DMS53 (cell line): ENCODE results near the gene SMU1.

Experiments used
- DNase-seq: peaks from one replicate; lab custom pipeline; 2025; lab: John Stamatoyannopoulos, UW

The SMU1 gene

DNA sequence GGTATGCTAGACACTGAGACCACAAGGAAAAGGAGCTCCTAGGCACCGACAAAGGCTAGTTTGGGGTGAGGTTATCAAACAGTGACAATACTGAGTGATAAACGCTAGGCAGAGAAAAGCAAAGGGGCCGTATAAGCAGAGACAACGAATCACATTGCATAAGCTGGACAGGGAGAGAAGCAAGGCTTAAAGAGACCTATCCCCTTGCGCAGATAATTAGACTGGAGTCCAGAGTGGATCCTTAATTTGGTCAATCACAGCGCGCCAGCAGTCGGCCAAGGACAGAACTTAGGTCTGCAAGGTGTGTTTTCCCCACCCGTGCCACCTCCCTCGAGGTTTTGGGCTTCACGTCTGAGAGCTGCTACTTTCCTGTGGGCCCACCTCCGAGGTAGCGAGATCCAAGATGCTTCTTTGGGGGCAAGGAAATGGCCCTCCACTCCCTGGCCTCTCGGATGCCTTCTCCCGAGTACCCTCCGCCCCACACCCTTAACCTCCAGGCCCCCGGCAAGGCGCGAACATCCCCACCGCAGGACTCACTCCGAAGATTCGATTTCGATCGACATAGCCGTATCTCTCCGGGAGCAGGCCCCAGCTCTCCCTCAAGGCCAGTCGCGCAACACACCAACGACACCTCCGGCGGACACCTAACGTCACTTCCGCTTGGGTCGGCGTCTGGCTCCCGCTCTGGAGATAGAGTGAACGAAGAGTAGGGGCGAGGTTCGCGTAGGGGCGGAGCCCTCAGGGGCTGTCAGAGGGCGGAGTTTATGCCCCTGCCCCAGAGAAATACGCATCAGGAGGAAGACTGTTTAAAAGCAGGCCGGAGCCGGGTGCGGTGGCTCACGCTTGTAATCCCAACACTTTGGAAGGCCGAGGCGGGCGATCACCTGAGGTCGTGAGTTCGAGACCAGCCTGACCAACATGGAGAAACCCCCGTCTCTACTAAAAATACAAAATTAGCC is at the start of gene SMU1:
Gene SMU1 (minus strand): TSS at position 629 of the 959 bp plus-strand sequence. CDS start 66 bp downstream, at position 563.
- peak; percentile 99 for DNase-seq

DNA sequence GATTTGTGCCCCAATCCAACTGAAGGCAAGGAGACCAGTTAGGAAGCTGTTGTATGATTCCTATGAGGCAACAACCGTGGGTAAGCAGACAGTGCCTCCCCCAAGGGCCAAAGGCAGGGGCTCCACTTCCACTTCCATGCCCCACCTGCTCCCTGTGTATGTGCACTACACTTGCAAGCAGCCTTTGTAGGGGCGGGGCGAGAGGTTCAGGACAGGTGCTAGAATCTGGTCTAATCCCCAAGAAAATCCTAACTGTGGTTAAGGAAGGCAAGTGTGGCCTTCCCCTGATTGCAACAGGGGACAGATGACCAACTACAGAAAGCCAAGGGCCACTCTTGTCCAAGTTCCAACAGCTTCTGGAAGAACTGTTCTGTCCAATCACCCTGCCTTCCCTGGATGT is 49.0 kb upstream of the SMU1 start:
- no peak for DNase-seq

DNA sequence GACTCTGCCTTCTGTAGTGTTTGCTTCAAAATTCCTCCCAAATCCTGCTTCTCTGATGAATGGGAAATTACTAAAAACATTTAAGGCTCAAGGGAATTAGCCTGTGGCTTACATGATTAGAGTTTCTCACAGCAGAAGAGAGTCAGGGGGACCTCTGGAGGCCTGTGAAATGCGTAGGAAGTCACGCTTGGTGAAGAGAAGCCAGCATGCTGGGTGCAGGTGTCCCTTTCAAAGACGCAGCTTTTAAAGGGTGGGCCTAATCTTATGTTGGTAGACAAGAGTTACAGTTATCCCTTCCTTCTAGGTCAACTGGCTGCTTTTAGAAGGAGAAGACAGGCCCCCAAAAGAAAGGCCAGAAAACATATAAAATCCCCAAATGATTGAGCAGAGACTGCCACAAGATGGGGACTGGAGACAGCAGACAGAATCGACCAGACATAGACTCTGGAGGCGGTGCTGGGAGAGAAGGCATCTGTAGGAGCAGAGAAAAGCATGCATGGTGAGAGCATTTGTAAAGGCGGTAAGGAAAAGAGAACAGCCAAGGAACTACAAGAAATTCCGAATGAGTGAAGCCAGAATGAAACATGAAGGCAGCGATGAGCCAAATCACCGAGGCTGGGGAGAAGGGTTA is 48.4 kb upstream of the SMU1 start:
- DNase-seq: no peak

DNA sequence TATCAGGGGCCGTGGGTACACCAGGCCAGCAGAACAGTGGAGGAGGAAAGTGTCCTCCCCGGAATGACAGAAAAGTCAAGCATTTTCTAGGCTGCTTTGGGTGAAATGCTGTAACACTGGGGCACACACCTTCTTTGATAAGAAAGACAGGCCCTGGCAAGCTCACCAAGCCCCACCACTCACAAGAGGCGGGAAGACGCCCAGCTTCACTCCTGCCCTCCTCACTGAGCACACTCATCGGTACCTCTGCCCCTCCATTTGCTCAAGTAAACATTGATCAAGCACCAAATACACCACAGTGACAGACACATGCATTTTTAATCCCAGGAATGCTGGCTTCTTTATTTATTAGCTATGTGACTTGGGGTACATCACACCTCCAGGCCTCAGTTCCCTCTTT is 47.6 kb upstream of the SMU1 start:
- DNase-seq: no peak

DNA sequence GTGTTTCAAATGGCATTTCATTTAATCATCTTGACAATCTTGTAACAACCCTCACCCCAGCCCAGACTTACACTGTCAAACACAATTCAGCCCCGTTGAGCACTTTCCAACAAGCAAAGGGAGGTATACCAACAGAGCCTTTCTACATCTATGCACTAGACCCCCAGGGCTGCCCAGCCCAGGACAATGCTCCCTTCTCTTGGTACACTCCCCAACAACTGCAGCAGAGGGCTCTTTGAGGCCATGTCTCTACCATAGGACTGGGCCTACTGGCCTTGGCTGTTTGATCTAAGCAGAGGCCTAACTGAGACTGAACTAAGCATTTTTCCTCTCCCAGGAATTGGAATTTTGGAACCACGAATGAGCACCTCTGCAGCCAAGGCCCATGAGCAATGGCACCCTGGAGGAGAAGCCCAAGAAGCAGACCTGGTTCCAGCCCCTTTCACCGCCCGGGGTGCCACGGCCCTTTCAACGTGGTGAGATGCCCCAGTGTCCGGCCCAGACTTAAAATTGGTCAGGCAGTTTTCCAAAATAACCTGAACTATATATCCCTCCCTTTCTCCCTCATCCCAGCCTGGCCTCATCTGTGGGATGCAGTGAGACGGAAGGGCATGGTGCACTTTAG is 47.0 kb upstream of the SMU1 start:
- DNase-seq: no peak

DNA sequence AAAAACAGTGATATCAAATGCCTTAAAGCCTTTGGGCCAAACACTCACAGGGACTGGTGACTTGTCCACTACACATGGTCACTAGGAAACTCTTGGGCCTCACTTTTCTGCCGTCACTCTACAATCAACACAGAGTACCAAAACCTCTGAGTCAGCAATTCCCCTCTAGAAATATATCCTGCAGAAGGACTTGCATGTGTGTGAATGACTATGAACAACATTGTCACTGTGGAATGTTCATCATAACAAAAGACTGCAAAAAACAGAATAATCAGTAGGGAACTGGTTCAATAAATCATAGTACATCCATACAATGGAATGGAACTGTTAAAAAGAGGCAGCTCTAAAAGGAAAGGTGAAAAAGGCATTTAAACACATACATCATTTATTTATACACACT is 44.1 kb upstream of the SMU1 start:
- no peak for DNase-seq

DNA sequence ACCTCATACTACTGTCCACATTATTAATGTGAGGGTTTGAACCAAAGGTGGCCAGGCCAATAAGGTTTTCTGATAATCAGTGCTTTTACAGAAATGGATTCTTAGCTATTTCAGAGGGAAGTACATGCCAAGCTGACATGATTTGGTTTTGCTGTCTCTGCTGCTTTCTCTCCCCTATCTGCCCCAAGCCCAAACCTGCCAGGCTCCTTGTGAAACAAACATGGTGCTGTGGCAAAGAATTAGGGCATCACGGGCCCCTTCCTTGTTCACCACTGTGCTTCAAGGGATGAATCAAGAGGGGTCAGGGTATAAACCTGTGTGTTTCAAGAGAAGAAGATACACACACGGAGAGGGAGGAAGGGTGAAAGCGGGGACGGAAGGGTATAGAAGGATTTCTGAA is 41.3 kb upstream of the SMU1 start:
- no peak for DNase-seq

DNA sequence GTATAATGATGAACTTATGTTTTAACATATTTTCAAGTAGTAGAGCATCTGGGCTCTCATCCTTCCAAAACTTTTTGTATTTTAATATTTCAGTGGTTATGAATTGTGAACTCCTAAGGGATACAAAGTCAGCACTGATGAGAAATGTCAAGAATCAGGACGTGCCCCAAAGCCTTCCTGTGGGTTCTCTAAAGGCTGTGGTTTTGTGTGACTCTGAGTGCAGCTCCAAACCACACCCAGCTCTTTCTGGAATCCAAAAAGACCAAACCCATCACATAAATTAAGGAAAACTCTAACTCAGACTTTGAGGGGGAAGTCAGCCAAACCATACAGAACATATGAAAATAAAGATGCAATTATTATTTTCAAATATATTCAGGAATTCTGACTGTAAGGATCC is 40.8 kb upstream of the SMU1 start:
- DNase-seq: no peak

DNA sequence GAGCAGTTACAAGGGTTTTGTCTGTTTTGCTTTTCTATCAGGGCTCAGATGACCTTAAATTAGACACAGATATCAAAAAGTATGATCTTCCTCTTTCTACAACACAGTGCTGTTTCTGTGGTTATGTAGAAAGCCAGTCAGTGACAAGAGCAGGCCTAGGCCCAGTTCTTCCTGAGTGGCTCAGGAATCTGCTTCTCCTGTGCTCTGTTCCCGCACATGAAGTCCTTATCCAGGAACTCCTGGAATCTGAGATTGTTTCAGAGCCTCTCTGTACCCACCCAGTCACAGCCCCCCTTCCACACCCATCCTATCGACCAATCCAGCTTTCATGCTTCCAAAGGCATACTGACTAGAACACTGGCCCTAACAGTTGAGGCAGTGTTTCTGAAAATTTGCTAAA is 40.4 kb upstream of the SMU1 start:
- DNase-seq: no peak

DNA sequence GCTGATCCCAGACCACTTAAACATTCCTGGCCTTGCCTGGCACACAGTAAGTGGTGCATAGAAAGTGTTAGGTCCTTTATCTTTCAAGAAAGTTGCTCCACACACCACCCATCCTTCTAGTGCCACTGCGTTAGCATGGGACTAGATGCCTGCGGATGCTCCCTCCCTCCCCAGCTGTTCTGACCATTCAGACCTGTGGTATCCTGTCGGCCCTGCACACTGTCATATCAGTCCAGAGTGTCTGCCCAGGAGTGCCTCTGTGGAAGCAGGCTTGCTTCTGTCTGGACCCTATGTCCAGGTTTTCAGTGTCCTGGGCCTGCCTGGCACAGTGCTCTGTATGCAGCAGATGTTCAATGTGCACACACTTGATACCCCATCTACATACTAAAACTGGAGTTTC is 38.3 kb upstream of the SMU1 start:
- no peak for DNase-seq

DNA sequence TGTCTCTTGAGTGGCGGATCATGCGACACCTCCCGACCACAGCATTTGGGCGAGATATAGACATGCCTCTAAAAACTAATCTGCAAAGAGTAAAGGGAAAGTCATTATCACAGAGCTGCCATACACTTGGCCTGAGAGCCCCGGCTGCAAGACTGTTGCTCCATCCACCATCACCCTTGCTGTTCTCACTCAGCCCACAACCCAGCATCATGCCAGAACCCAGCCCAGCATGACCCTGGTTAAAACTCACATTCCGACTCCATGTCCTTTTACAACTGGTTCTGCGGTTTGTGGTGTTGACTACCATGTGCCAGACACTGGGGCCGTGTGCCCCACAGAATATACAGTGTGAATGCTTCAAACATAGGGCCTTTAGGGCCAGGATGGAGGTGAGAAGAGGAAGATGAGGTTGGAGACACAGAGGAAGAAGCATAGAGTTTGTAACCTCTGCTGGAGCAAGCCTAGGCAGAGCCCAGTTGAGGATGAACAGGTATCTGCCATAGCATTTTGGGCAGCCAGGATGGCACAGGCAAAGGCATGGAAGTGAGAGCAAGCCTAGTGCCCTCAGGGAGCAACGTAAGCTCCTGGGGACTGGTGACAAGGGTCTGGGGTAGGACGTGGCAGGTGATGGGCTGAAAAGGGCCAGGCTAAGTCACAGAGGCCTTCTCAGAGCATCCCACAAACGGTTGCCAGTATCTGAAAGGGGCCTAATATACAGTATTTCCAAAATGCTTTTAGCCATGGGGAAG is 37.5 kb upstream of the SMU1 start:
- no peak for DNase-seq

DNA sequence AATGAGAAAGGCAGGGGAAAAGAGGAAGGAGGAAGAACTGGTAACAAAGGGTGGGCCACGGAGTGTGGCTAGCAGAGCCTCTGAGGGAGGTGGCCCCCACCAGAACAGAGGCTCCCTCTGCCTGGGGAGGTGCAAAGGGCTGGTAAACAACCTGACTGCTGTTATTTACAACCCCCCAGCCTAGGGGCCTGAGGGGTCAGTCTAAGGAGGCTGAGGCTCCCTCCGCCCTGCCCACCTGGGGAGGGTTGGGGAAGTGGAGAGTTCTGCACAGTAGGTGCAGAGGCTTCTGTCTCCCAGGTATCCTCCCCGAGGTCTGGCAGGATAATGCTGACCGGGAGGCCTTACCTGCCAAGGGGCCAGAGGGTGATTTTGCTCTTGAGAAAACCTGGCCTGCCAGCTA is 35.6 kb upstream of the SMU1 start:
- DNase-seq: no peak

DNA sequence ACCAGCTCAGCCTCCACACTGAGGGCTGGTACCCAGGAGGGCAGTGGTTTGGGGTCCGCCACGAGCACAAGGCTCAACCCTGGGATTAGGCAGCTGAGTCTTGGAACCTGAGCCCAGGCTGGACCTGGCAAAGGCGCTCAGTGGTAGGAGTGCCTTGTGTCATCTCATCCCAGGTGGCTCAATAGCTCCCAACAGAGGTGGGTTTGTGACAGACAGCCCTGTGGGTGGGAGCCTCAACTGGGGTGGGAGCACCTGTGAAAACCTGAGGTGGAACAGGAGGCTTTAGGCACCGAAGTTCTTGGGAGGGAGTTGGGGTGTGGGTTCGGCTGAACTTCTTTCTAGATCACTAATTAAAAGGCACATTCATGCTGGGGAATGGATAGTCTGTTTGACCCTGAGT is 35.2 kb upstream of the SMU1 start:
- DNase-seq: no peak

DNA sequence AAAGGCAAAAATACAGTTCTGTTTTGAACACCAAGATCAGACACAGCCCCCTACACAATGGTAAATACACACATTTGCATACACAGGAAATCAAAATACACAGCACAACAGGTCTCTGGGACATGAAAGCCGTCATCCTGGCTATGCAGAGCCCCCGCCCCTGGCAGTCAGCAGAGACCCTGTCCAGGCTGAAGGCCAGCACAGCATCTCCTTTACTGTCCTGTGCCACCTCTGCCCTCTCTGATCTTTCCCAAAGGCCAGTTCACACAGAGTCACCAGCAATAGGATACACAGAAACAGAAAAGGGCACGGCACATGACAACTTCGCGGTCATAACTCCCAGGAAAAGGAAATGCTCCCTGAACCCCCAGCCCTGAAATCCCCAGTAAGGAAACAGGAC is 34.2 kb upstream of the SMU1 start:
- DNase-seq: no peak

DNA sequence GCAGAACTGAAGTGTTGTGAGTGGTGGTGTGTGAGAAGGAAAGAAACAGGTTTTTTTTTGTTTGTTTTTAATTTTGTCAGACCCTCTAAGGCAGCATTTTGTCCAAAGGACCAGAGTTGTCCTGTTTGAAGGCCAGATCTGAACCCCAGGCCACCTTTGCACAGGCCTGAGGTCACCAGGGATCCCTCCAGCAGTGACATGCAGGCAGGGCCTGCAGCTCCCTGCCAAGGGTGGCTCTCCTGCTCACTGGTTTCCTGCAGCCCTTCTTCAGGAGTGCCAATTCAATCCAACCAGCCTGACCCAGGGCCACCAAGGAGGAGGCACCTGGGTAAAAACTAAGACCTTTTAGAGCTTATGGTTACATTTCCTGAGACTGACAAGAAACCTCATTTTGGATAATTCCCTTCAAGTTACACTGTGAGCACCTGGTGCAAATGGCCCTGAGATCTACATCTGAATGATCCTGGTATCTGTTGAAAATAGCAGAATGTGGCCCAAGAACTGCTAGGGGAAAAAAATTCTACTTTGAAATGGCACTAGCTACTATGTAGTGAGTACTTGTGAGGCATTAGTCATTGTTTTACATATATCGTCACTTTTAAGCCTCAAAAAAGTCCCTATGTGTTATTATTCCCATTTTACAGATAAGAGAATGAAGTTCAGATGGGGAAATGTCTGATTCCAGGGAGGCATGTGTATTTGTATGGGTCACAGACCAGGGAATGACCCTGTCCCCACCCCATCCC is 33.5 kb upstream of the SMU1 start:
- DNase-seq: no peak

DNA sequence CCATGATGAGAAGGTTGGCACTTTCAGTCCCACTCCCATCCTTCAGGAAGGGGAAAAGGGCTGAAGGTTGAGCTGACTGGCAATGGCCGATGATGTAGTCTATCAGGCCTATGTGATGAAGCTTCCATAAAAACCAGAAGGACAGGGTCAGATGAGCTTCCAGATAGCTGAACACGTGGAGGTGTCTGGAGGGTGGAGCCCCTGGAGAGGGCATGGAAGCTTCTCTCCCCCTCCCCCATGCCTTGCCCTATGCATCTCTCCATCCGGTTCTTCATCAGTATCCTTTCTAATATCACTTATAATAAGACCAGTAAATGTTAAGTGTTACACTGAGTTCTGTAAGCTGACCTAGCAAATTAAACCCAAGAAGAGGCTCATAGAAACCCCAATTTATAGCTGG is 32.6 kb upstream of the SMU1 start:
- no peak for DNase-seq

DNA sequence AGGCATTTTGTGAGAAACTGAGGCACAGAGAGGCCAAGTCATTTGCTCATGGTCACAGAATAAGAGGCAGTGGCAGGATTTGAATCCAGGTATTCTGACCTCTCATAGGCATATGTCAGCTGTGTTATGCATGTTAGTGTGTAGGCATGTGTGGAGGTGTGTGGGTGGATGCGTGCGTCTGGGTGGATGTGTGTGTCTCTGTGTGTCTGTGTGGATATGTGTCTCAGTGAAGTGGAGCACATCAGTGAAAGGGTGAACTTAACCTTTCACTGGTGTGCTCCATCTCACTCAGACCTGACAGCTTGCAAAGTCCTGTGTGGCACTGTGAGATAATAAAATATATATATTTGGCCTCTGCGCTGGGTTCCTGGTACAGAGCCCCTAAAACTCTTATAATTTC is 32.0 kb upstream of the SMU1 start:
- DNase-seq: no peak

DNA sequence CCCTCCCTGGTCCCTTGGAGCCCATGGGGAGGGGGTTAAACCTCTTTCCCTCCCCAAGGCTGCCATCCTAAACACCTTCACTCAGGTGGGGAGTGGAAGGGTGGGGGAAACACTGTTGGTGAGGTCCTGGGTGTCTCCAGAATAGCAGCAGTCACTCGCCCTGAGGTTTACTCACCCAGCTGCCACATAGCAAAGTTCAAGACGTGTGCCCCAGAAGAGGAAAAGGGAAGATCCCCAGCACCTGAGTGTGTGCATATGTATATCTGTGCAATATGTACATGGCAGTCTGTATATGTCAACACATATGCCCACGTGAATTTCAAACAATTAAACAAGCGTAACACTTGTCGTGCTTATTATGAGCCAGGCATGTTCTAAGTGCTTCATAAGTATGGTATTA is 31.3 kb upstream of the SMU1 start:
- DNase-seq: no peak

DNA sequence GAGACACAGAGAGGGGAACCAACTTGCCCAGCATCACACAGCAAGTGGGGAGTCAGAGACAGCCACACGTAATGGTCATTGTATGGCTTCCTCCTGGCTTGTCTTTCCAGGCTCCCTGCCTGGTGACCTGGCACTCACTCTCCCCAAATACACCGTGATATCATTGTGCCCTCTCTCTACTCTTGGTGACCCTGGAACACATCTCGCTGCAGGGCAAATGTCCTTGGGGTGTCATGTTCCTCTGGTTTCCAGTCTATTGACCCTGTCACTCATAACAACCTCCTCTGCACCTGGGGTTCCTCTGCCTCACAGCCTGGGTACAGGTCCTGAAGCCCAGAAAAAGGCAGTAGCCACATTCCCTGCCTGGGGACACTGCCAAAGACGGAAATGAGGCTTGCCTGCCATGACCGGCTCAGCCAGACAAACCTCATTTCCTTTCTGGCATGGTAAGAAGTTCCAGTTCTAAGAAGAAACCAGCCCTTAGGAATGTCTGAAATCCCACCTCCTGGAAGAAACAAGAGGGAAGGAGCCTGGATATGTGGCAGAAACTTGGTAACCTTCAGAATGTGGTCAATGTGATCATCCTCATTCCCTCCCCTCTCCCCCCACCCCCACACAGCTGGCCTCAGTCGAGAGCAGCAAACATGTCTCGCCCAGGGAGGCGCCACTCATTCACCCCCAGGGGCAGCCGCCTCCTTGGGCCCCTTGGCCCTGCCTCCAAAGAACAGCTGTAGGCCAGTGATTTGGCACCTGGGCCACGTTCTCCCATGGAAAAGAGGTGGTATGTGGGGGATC is 30.6 kb upstream of the SMU1 start:
- no peak for DNase-seq

DNA sequence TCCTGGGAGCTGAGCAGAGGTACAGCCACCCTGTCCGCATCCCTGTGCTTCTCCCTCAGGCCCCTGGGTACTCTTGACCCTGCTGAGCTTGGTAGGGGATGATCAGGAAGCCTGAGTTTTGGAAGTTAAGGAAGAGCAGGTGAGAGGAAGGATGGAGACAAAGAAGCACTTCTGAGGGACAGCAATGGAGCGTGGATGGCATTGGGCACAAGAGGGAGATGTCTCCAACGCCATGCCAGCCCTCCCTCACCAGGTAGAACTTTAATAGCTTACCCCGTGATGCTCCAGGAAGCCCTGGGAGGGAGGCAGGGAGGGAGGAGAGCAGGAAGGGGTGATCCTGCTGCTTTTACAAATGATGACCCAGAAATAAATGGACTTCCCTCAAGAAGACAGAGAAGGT is 29.9 kb upstream of the SMU1 start:
- no peak for DNase-seq

DNA sequence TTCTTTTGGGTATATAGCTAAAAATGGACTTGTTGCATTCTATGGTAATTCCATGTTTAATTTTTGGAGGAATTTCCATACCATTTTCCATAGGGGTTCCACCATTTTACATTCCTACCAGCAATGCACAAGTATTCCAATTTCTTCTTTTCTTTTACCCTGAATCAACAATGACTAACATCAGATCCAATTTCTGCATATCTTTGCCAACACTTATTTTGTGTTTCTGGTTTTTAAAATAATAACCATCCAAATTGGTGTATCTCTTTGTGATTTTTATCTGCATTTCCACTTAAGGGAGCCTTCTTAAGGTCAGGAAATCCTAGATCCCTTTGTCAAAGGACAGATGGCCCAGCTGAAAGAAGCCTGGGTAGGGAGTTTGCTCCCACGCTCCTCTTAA is 29.5 kb upstream of the SMU1 start:
- no peak for DNase-seq
